GM12878 (cell line): ENCODE data around the gene KRTAP9-2. TPM values are rescaled to one million over a fixed set of nuclear protein-coding genes. Genes with fewer than 3 reads are reported as not detected.

ENCODE experiments used
- ATAC-seq: fragments of 200-7000 bp; cut with Tn5 transposase; 3 replicates; pipeline ENCODE4 v1.9.1; 2020; ENCODE audit warnings: mild to moderate bottlenecking, moderate library complexity
- BruUV-seq: library from RNA; stranded (reverse); fragments of 400-500 nt; replicated peaks from 2 replicates; lab custom pipeline; 2021; lab: Mats Ljungman, UMichigan
- CTCF ChIA-PET: fragments of 300-600 bp; sonication (Branson Sonifier 250); formaldehyde crosslinking; extraction: SDS; loops from one replicate; lab custom pipeline; 2021; ENCODE audit warnings: inconsistent platforms; lab: Yijun Ruan, JAX
- POLR2A ChIA-PET: fragments of 350-600 bp; formaldehyde crosslinking; extraction: SDS; loops from one replicate; lab custom pipeline; 2021; ENCODE audit warnings: inconsistent platforms; lab: Charles Lee
- RAD21 ChIA-PET: fragments of 300-600 bp; sonication (Branson Sonifier 250); formaldehyde crosslinking; loops from one replicate; lab custom pipeline; 2023; ENCODE audit warnings: antibody characterized with exemption; ENCODE audit not compliant: unreplicated experiment; lab: Charles Lee
- SMC1A ChIA-PET: fragments of 300-600 bp; sonication (Branson Sonifier 250); formaldehyde crosslinking; loops from one replicate; lab custom pipeline; 2023; ENCODE audit not compliant: unreplicated experiment, uncharacterized antibody; lab: Charles Lee
- DNase-seq: peaks from one replicate; pipeline ENCODE4 v3.0.0-alpha.2; 2011; ENCODE audit warnings: low read depth, low spot score
- FAIRE-seq: peaks from 3 replicates; lab custom pipeline; 2011; peaks lifted over from hg19 to GRCh38; lab: Jason Lieb, UNC
- H2AFZ ChIP-seq: 2 replicates; pipeline ENCODE4 v1.6.0; 2011; ENCODE audit warnings: low read depth, low read length, control low read depth; ENCODE audit not compliant: control insufficient read depth
- H3K27ac ChIP-seq: 2 replicates; pipeline ENCODE4 v1.5.1; 2011; ENCODE audit warnings: control low read depth; ENCODE audit not compliant: control insufficient read depth, insufficient read depth
- H3K27me3 ChIP-seq, 2 experiments: replicated peaks in 1 of 2; 2 replicates each; pipeline versions ENCODE4 v1.6.0 to v1.6.1; 2011; ENCODE audit warnings: low read length in 1 of 2; ENCODE audit not compliant: control insufficient read depth in 2 of 2, insufficient read depth in 2 of 2
- H3K36me3 ChIP-seq, 2 experiments: 2 replicates each; pipeline ENCODE4 v1.5.1; 2011; ENCODE audit warnings: low read length in 1 of 2; ENCODE audit not compliant: control insufficient read depth in 2 of 2, insufficient read depth in 2 of 2
- H3K4me1 ChIP-seq: 2 replicates; pipeline ENCODE4 v1.6.1; 2011; ENCODE audit warnings: mild to moderate bottlenecking, low read length, moderate library complexity, mixed read lengths; ENCODE audit not compliant: control insufficient read depth, insufficient read depth
- H3K4me2 ChIP-seq: 2 replicates; pipeline ENCODE4 v1.6.0; 2011; ENCODE audit warnings: control low read depth; ENCODE audit not compliant: control insufficient read depth, insufficient read depth
- H3K4me3 ChIP-seq: fragments of 200-600 bp; sonication (generic); 2 replicates; pipeline ENCODE4 v1.5.1; 2016
- H3K79me2 ChIP-seq: 2 replicates; pipeline ENCODE4 v1.6.0; 2011; ENCODE audit warnings: low read length; ENCODE audit not compliant: control insufficient read depth, insufficient read depth
- H3K9ac ChIP-seq: 2 replicates; pipeline ENCODE4 v1.8.0; 2011; ENCODE audit warnings: low read length, control low read depth, mixed read lengths; ENCODE audit not compliant: control insufficient read depth, insufficient read depth
- H3K9me3 ChIP-seq: replicated peaks from 3 replicates; pipeline ENCODE4 v1.5.1; 2011; ENCODE audit warnings: mild to moderate bottlenecking, low read length; ENCODE audit not compliant: control insufficient read depth, insufficient read depth
- H4K20me1 ChIP-seq: 2 replicates; pipeline ENCODE4 v1.6.0; 2011; ENCODE audit not compliant: control insufficient read depth, insufficient read depth
- ASH2L ChIP-seq: fragments of 300-600, 200-600 bp; sonication (generic); IDR thresholded peaks from 2 replicates; pipeline ENCODE4 v1.6.1; 2017; ENCODE audit warnings: low read depth, mild to moderate bottlenecking, borderline replicate concordance
- BCLAF1 ChIP-seq: fragments of 450-650 bp; IDR thresholded peaks from 2 replicates; pipeline ENCODE4 v1.6.1; 2017; ENCODE audit warnings: antibody characterized with exemption, mild to moderate bottlenecking, moderate library complexity
- CTCF ChIP-seq, 3 experiments: IDR thresholded peaks in 2 of 3; conservative IDR thresholded peaks in 1 of 3; 2 replicates each; pipeline ENCODE4 v1.5.1; 2011; ENCODE audit warnings: low read depth in 3 of 3, low read length in 3 of 3, mild to moderate bottlenecking in 3 of 3, control low read depth in 2 of 3, moderate library complexity in 2 of 3, inconsistent platforms in 1 of 3, mixed read lengths in 1 of 3; ENCODE audit not compliant: control insufficient read depth in 2 of 3, insufficient read depth in 1 of 3; ENCODE audit errors: extremely low read depth in 1 of 3
- HDAC2 ChIP-seq: fragments of 200-600 bp; sonication (generic); IDR thresholded peaks from 2 replicates; pipeline ENCODE4 v1.6.1; 2017
- HDGF ChIP-seq: fragments of 450-650 bp; IDR thresholded peaks from 2 replicates; pipeline ENCODE4 v1.6.1; 2016; ENCODE audit warnings: antibody characterized with exemption
- IKZF2 ChIP-seq, 2 experiments: fragments of 450-650 bp; IDR thresholded peaks; 2 replicates each; pipeline ENCODE4 v1.6.1; 2017; ENCODE audit warnings: mild to moderate bottlenecking in 2 of 2, moderate library complexity in 2 of 2
- JUNB ChIP-seq: IDR thresholded peaks from 2 replicates; pipeline ENCODE4 v1.6.1; 2016; ENCODE audit warnings: antibody characterized with exemption, mild to moderate bottlenecking
- KLF5 ChIP-seq: fragments of 450-650 bp; IDR thresholded peaks from 2 replicates; pipeline ENCODE4 v1.6.1; 2014; ENCODE audit warnings: mild to moderate bottlenecking; ENCODE audit not compliant: partially characterized antibody
- MTA2 ChIP-seq: fragments of 450-650 bp; IDR thresholded peaks from 2 replicates; pipeline ENCODE4 v1.6.1; 2016; ENCODE audit warnings: low read depth, mild to moderate bottlenecking, moderate library complexity
- MTA3 ChIP-seq: IDR thresholded peaks from 2 replicates; pipeline ENCODE4 v1.6.1; 2012; ENCODE audit warnings: low read length, inconsistent platforms, borderline replicate concordance
- NR2C1 ChIP-seq: fragments of 450-650 bp; IDR thresholded peaks from 2 replicates; pipeline ENCODE4 v1.6.1; 2017; ENCODE audit warnings: antibody characterized with exemption, mild to moderate bottlenecking, moderate library complexity
- PAX8 ChIP-seq: fragments of 450-650 bp; IDR thresholded peaks from 2 replicates; pipeline ENCODE4 v1.6.1; 2017; ENCODE audit warnings: mild to moderate bottlenecking, moderate library complexity
- SUPT20H ChIP-seq: IDR thresholded peaks from 2 replicates; pipeline ENCODE4 v1.6.1; 2011; ENCODE audit warnings: low read depth, mild to moderate bottlenecking, low read length, moderate library complexity, borderline replicate concordance; ENCODE audit not compliant: control insufficient read depth
- TBL1XR1 ChIP-seq: IDR thresholded peaks from 2 replicates; pipeline ENCODE4 v1.6.1; 2012; ENCODE audit warnings: low read depth, low read length, improper control_type of control experiment
- TCF12 ChIP-seq: IDR thresholded peaks from 2 replicates; pipeline ENCODE4 v1.6.1; 2011; ENCODE audit warnings: low read depth, mild to moderate bottlenecking, low read length
- ZBTB4 ChIP-seq: fragments of 450-650 bp; formaldehyde crosslinking; IDR thresholded peaks from 2 replicates; pipeline ENCODE4 v1.4.0; 2022; ENCODE audit warnings: mild to moderate bottlenecking, moderate library complexity
- ZNF622 ChIP-seq: fragments of 450-650 bp; IDR thresholded peaks from 2 replicates; pipeline ENCODE4 v1.6.1; 2017; ENCODE audit warnings: mild to moderate bottlenecking, inconsistent platforms
- WGBS: methylation state at CpG from one replicate; pipeline ENCODE4 v1.1.6; 2016; ENCODE audit warnings: low lambda C conversion rate; ENCODE audit not compliant: insufficient replicate concordance, insufficient coverage; ENCODE audit errors: missing lambda C conversion rate; 5-methylcytosine and 5-hydroxymethylcytosine counted together
- in situ Hi-C: fragments of 300-500 bp; cut with MboI; formaldehyde crosslinking; loops from 9 replicates; pipeline ENCODE4 v1.14.3; 2018; ENCODE audit warnings: mixed read lengths
- intact Hi-C: fragments of 100-400 bp; cut with micrococcal nuclease; formaldehyde crosslinking; loops from one replicate; pipeline ENCODE4 v1.14.2; 2022; ENCODE audit not compliant: unreplicated experiment
- polyA plus RNA-seq, 11 experiments: library from polyadenylated mRNA; depleted of rRNA in 4 of 11; unstranded in 6 of 11; stranded (reverse) in 5 of 11; fragments of >200 nt; fragmentation: Nextera tagmentation in 4 of 11; fragmentation: Illumina TruSeq in 1 of 11; extraction: Ambion mirVana in 4 of 11; extraction: Trizol in 1 of 11; gene quantifications; 1 replicate in 1 of 11; 2 replicates in 10 of 11; pipeline versions ENCODE4 v1.2.1 to v1.2.3, GENCODE V29; 2011 to 2016; ENCODE audit warnings: inconsistent platforms in 2 of 11, missing spikeins in 2 of 11, low read depth in 1 of 11
- total RNA-seq, 4 experiments: library from RNA; depleted of rRNA in 3 of 4; stranded (reverse); fragments of >200 nt in 3 of 4; fragmentation: Illumina TruSeq in 1 of 4; extraction: Trizol in 1 of 4; gene quantifications; 2 replicates each; pipeline versions ENCODE4 v1.2.1 to v1.2.3, GENCODE V29; 2013 to 2021

KRTAP9-2 gene
- total and polyA plus RNA-seq, 10 of the 15 experiments (the other 5 are each of a cell fraction or from before 2014, with no cell fraction given) = not detected

GRCh38 chr17:41211845-41212466 lies 14.5 kb upstream of the KRTAP9-2 start:
- intact Hi-C loops = no loop called here
- Histone ChIP-seq H3K9me3 (no peaks in the 10 kb centered on the region), H3K4me2 (no peak overlapping the region), H3K79me2 (no peaks in the 10 kb centered on the region), H3K27ac (no peak overlapping the region), H3K9ac (no peak overlapping the region), H3K4me3 (no peak overlapping the region), H3K27me3 (no peaks in the 10 kb centered on the region; a peak in 1 of 4 replicates), H3K4me1 (no peaks in the 10 kb centered on the region), H2AFZ (no peak overlapping the region), H4K20me1 (no peaks in the 10 kb centered on the region), H3K36me3 (no peaks in the 10 kb centered on the region)
- ChIA-PET POLR2A (no interaction called here), CTCF (no interaction called here), RAD21 (no interaction called here), SMC1A (no interaction called here)
- ATAC-seq (no peak), DNase-seq (no peak), FAIRE-seq (no peak)
- in situ Hi-C loops = no loop called here
- no TSS peak for BruUV-seq
- TF ChIP-seq KLF5 (no peak), NR2C1 (no peak), CTCF (IDR thresholded peaks at IDR 0.05 in 2 of 3, conservative IDR thresholded peaks at IDR 0.05 in 1 of 3; ENCODE audit: control insufficient read depth in 2 of 3, extremely low read depth in 1 of 3, insufficient read depth in 1 of 3, low read depth in 3 of 3, low read length in 3 of 3) (no peak), SUPT20H (no peak), TCF12 (no peak), MTA3 (no peak), MTA2 (no peak), IKZF2 (IDR thresholded peaks at IDR 0.05) (no peak), ZNF622 (no peak), HDAC2 (no peak), ZBTB4 (no peak), TBL1XR1 (no peak), PAX8 (no peak), ASH2L (no peak), HDGF (no peak), JUNB (no peak), BCLAF1 (no peak)
- 0% methylated on average over 1 of the region's 1 CpG for WGBS
